Measurements from ENCODE around the gene ACSF3. TPM values are rescaled to one million over a fixed set of nuclear protein-coding genes. Genes with fewer than 3 reads are reported as not detected.

Gene ACSF3
- total and polyA plus RNA-seq, 4 donors, result 15.3 to 27.3 (median 18.8) TPM

- H3K4me1 ChIP-seq (ENCODE audit: control insufficient read depth in 4 of 4, insufficient read depth in 4 of 4, low read length in 3 of 4), result peaks cover 0 to 5% (median 4%) of the 10 kb centered on the region in 4 donors
- no peak for DNase-seq (ENCODE audit: low spot score)
- WGBS, result 68% methylated on average over 14 of the region's 14 CpGs
- H3K36me3 ChIP-seq (ENCODE audit: control insufficient read depth in 4 of 4, insufficient read depth in 3 of 4, low read depth in 1 of 4, low read length in 3 of 4), result no peaks in the 10 kb centered on the region
- no peaks in the 10 kb centered on the region for H3K9me3 ChIP-seq (ENCODE audit: control insufficient read depth in 4 of 4, low read length in 3 of 4)
- no peaks in the 10 kb centered on the region for H3K27me3 ChIP-seq (ENCODE audit: control insufficient read depth in 4 of 4, insufficient read depth in 4 of 4, low read length in 3 of 4)
- no peak overlapping the region for H3K27ac ChIP-seq (ENCODE audit: low read depth in 1 of 2, low read length in 2 of 2)
- no peak overlapping the region for H3K9ac ChIP-seq (ENCODE audit: low read depth in 1 of 2, low read length in 2 of 2)
- TF ChIP-seq YY1 (IDR thresholded peaks at IDR 0.05) (no peak), RXRA (IDR thresholded peaks at IDR 0.05) (no peak), ZBTB33 (IDR thresholded peaks at IDR 0.05) (no peak), SP1 (IDR thresholded peaks at IDR 0.05) (no peak), HNF4A (conservative IDR thresholded peaks at IDR 0.05) (no peak)
- no peak overlapping the region for H3K4me3 ChIP-seq (ENCODE audit: low read depth in 1 of 3, low read length in 3 of 3)
Observed at GRCh38 chr16:89189358-89190025, 95.8 kb downstream of the ACSF3 start.

GRCh38 chr16:89190150-89190958, 96.7 kb downstream of the ACSF3 start:
- WGBS, result 70% methylated on average over 28 of the region's 28 CpGs
- no peak for TF ChIP-seq SP1 (IDR thresholded peaks at IDR 0.05)
- TF ChIP-seq FOXA1 (IDR thresholded peaks at IDR 0.05), result no peak
- no peak overlapping the region for H3K27ac ChIP-seq (ENCODE audit: low read depth in 1 of 2, low read length in 2 of 2)
- H3K4me3 ChIP-seq (ENCODE audit: low read depth in 1 of 3, low read length in 3 of 3), result no peak overlapping the region
- no peaks in the 10 kb centered on the region for H3K9me3 ChIP-seq (ENCODE audit: control insufficient read depth in 4 of 4, low read length in 3 of 4)
- no peaks in the 10 kb centered on the region for H3K27me3 ChIP-seq (ENCODE audit: control insufficient read depth in 4 of 4, insufficient read depth in 4 of 4, low read length in 3 of 4)
- no peak for DNase-seq (ENCODE audit: low spot score)
- no peak overlapping the region for H3K9ac ChIP-seq (ENCODE audit: low read depth in 1 of 2, low read length in 2 of 2)
- H3K4me1 ChIP-seq (ENCODE audit: control insufficient read depth in 4 of 4, insufficient read depth in 4 of 4, low read length in 3 of 4), result peaks cover 0 to 5% (median 4%) of the 10 kb centered on the region in 4 donors
- no peaks in the 10 kb centered on the region for H3K36me3 ChIP-seq (ENCODE audit: control insufficient read depth in 4 of 4, insufficient read depth in 3 of 4, low read depth in 1 of 4, low read length in 3 of 4)

GRCh38 chr16:89191033-89191900, 97.6 kb downstream of the ACSF3 start:
- H3K27me3 ChIP-seq (ENCODE audit: control insufficient read depth in 4 of 4, insufficient read depth in 4 of 4, low read length in 3 of 4), result no peaks in the 10 kb centered on the region
- 49% methylated on average over 44 of the region's 44 CpGs for WGBS
- TF ChIP-seq ZBTB33 (IDR thresholded peaks at IDR 0.05) (no peak), GABPA (IDR thresholded peaks at IDR 0.05 in 1 of 2, conservative IDR thresholded peaks at IDR 0.05 in 1 of 2) (no peak), FOXA2 (IDR thresholded peaks at IDR 0.05) (no peak), HNF4G (IDR thresholded peaks at IDR 0.05) (no peak), YY1 (IDR thresholded peaks at IDR 0.05) (no peak), REST (IDR thresholded peaks at IDR 0.05) (no peak), CTCF (IDR thresholded peaks at IDR 0.05; ENCODE audit: low read depth, low read length, missing input control) (no peak), ATF3 (IDR thresholded peaks at IDR 0.05) (no peak), FOXA1 (IDR thresholded peaks at IDR 0.05) (no peak), RXRA (IDR thresholded peaks at IDR 0.05) (no peak), JUND (IDR thresholded peaks at IDR 0.05) (no peak), HNF4A (conservative IDR thresholded peaks at IDR 0.05) (no peak)

More at GRCh38 chr16:89191033-89191900, 97.6 kb downstream of the ACSF3 start:
- H3K4me3 ChIP-seq (ENCODE audit: low read depth in 1 of 3, low read length in 3 of 3), result peak overlapping the region in 1 of 3 donors; percentile 39
- no peaks in the 10 kb centered on the region for H3K36me3 ChIP-seq (ENCODE audit: control insufficient read depth in 4 of 4, insufficient read depth in 3 of 4, low read depth in 1 of 4, low read length in 3 of 4)
- H3K27ac ChIP-seq (ENCODE audit: low read depth in 1 of 2, low read length in 2 of 2), result no peak overlapping the region
- H3K9ac ChIP-seq (ENCODE audit: low read depth in 1 of 2, low read length in 2 of 2), result no peak overlapping the region
- no peaks in the 10 kb centered on the region for H3K9me3 ChIP-seq (ENCODE audit: control insufficient read depth in 4 of 4, low read length in 3 of 4)
- H3K4me1 ChIP-seq (ENCODE audit: control insufficient read depth in 4 of 4, insufficient read depth in 4 of 4, low read length in 3 of 4), result peaks cover 0 to 5% (median 4%) of the 10 kb centered on the region in 4 donors
- no peak for DNase-seq (ENCODE audit: low spot score)
